HG02943 (cell line): ENCODE measurements around the gene DHFR2.
"Not testable (repeated sequence)": the region's sequence is repeated elsewhere in the genome, so short reads cannot be mapped to it uniquely, and the experiment has no call there.

Experiments
- ATAC-seq: cut with Tn5 transposase; IDR thresholded peaks from one replicate; pipeline ENCODE4 v1.9.1; 2021; ENCODE audit warnings: mild to moderate bottlenecking, low read depth, moderate library complexity; ENCODE audit not compliant: unreplicated experiment

DHFR2 gene

GRCh38 chr3:94062513-94063404 lies at the start of gene DHFR2, which contains the start of gene NSUN3:
TSS of gene DHFR2 (minus strand) at chr3:94062916. CDS start at chr3:94061511, 1,405 bp downstream.
TSS of gene NSUN3 (plus strand) at chr3:94063061. CDS start at chr3:94063127, 66 bp downstream.
- ATAC-seq, result peak; percentile 93

DNA sequence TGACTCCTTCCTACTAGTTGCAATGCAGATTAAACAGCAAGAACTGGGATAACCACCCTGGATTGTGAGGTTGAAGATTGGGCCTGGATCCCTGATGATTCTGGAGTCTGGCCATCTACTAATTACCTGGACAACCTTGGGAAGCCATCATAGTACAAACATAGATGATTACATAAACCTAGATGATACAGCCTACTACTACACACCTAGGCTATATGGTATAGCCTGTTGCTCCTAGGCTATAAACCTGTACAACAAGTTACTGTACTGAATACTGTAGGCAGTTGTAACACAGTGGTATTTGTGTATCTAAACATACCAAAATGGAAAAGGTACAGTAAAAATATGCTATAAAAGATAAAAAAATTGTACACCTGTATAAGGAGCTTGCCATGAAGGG lies 48.1 kb upstream of the DHFR2 start:
- ATAC-seq, result no peak

DNA sequence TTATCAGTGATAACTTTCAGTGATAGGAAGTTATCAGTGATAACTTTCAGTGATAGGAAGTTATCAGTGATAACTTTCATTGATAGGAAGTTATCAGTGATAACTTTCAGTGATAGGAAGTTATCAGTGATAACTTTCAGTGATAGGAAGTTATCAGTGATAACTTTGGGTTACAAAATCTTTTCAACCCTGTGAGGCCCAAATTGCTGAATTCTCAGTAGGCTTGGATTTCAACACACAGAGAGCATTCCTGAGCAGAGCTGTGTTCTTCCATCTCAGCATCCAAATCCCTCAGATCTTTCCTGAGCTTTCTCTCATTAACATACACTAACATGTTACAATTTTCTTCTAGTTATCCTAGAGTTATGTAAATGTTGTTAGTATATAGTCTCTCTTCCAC lies 47.5 kb upstream of the DHFR2 start:
- not testable (repeated sequence) for ATAC-seq

DNA sequence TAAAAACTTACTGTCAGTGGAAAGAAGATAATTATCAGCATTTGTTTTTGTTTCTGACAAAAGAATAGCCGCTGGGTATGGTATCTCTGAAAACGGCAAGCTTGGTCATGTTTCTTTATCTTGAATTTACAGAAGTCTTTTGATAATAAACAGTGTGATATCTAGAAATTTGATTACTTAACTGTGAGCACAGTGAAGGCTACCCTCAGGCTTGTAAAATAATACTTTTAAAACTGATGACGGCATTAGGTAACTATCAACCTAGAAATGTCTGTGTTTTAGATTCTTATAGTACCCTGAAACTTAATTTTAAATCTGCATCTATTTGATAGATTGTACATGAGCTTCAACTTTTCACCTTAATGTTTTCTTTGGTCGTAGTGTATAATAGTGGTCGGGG lies 43.6 kb upstream of the DHFR2 start:
- ATAC-seq, result no peak

DNA sequence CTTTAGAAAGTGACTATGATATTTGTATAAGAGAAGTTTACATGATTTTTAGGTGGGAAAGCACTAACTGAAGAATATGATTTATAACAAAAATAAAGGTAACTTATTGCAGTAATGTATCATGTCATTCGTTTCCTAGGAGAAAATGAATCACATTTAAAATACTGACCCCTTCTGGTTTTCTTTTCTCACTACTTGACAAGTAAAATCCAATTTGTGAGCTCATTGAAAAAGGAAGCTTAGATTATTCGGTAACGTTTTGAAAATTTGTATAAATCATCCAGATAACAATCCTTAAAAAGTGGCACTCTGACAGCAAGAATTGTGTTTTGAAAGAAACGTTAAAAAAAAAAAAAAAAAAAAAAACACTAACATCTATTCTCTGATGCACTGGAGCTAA lies 39.1 kb upstream of the DHFR2 start:
- no peak for ATAC-seq

DNA sequence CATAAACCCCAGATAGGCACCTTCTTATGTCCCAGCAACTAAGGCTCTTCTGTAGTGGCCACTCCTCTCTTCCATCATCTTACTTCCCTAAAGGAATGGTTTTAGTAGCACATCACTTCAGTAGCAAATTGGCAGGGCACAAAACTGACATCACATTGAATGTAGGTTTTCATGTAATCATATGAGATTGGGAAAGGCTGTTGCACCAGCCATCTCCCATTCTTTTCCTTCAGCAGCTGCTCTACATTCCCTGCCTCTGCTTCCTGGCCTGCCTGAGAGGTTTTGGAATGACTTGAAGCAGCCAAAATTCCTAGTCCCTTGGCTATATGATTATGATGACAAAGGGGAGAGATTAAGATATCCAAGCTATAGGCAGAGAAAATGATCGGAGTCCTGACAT lies 36.6 kb upstream of the DHFR2 start:
- ATAC-seq, result no peak

GRCh38 chr3:94098452-94098851 lies 35.7 kb upstream of the DHFR2 start:
- no peak for ATAC-seq

DNA sequence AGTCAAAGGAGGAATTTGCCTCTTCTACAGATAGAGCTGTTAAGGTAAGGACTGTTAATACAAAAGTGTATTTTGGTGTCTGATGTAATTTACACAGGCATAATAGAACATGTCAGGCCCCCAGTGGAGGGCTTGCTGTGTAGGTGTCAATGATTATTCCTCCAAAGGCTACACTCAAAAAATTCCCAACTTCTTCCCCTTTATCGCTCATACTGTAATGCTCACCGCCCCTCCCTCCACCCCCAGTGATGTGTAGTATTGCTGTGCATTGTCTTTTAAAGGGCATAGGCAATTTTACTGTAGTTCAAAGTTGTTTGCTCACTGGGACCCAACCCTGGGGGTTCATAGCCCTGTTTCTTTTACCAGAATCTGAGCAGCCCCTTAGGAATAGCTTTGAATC lies 32.4 kb upstream of the DHFR2 start:
- no peak for ATAC-seq

DNA sequence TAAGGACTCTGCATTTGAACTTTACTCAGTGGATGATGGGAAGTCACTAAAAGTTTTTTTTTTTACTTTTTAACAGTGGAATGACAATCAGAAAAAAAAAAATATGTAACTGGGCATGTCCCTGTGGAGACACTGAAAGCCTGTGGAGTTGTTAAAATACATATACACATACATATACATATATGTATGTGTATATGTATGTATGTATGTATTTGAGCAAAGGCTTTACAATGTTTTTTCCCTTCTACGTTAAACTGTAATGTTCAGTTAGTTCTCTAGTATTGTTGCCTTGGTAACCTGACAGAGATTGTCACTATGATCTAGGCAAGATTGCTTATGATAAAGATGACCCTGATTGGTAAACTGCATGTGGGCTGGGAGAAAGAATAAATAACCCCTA lies 30.4 kb upstream of the DHFR2 start:
- ATAC-seq, result no peak

DNA sequence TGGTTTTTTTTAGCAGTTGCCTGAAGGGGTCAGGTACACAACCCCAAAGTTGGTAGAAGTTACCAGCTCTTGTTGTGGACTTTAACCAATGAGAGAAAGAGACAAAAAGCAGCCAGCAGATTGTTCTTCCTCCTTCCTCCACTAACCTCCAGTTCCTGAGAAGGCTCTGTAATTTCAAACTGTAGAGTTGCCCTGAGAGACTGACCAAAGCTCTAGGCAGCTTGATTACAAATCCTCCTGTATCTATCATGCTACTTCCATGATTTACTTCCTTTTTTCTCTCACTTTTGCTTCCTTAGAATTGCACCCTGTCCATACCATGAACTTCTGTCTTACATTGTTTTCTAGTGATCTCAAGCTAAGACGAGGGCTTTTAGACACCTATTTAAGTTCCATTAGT lies 29.4 kb upstream of the DHFR2 start:
- no peak for ATAC-seq

- no peak for ATAC-seq
These were observed 26.4 kb upstream of the DHFR2 start for GRCh38 chr3:94089126-94089525.

- peak; percentile 79 for ATAC-seq
These were observed 20.5 kb upstream of the DHFR2 start for GRCh38 chr3:94083261-94083660.

DNA sequence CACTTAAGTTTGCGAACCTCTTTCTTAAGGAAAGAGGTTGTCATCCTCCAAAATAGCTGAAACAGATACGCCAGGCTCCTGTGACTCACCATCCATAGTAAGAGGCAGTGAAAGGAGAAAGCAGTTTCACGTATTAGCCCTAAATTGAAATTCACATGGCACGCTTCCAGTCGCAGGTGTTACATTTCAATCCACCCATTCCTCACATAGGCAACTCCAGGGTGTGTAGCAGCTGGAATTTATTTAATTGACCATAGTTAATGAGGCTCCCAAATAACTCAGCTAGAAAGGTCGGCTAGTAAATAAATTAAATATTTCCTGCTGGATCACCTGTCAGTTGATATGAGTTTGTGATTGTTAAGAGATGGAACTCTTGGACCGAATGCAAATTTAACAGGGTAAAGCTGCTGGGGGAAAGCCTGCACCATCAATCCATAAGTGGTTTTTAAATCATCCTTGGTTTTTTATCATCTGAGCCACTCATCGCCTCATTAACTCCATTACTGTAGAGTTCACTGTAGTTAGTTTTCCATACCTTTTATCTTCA lies 19.7 kb upstream of the DHFR2 start:
- ATAC-seq, result no peak

DNA sequence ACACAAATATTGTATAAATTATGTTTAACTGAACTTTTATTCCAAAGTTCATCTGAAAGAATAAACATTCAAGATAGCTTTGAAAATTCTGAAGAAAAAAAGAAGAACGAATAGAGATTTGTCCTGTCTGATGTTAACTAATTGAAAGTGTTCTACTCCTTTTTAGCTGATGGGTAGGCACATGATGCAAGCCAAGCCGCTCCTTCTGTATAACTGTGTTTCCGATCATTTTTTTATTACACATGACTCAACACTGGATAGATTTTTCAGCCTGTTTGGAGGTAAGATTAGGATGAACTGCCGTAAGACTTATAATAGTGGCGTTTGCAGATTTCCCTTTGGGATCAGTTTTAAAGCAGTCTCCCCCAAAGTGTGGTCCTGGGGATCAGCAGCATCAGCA lies 19.2 kb upstream of the DHFR2 start:
- no peak for ATAC-seq

DNA sequence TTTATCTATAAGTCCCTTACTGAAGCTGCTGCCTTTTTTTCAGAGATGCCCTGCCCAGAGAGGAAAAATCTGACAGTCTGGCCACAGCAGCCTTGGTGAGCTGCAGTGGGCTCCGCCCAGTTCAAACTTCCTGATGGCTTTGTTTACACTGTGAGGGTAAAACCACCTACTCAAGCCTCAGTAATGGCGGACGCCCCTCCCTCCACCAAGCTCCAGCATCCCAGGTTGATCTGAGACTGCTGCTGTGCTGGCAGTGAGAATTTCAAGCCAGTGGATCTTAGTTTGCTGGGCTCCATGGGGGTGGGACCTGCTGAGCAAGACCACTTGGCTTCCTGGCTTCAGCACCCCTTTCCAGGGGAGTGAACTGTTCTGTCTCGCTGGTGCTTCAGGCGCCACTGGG lies 17.8 kb upstream of the DHFR2 start:
- ATAC-seq, result not testable (repeated sequence)

DNA sequence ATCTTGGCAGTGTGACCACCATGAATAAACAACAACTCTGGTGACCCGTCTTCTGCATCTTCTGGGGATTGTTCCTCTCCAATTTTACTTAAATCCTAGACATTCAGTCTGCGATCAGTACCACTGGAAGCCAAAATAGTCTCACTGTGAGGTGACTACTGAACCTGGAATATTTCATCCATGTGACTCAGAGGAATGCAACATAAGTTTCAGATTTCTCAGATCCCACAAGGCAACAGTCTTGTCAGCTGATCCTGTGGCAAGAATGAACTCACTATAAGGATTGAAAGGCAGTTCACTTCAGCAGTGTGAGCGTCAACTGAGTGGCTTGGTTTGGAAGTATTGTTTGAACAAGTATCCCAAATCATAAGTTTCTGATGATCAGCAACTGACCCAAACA lies 13.3 kb upstream of the DHFR2 start:
- no peak for ATAC-seq

DNA sequence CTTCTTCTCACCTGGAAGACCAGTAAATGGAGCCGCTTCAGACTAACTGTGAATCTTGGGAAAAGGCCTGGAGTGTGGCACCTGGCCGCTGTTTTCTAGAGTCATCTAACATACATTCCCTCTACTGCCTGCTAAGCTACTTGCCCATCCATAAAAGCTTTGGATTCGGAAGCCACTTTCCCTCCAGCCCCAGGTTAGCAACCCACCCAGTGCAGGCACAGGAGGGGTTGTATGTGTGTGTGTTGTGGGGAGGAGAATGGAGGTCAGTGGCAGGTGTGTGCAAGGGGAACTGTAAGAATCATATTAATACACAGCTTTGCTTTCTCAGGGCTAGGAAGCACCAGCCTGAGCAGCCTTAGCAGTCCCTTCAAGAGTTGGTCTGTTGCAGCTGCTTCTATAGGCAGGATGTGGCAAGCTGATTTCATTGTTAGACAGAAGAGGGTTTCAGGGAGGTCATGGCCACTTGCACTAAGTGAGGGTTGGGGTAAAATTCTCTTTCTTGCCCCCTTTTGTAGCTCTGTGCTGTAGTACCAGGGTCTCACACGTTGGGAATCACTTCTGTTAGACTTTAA lies 9.1 kb upstream of the DHFR2 start:
- peak; percentile 70 for ATAC-seq

DNA sequence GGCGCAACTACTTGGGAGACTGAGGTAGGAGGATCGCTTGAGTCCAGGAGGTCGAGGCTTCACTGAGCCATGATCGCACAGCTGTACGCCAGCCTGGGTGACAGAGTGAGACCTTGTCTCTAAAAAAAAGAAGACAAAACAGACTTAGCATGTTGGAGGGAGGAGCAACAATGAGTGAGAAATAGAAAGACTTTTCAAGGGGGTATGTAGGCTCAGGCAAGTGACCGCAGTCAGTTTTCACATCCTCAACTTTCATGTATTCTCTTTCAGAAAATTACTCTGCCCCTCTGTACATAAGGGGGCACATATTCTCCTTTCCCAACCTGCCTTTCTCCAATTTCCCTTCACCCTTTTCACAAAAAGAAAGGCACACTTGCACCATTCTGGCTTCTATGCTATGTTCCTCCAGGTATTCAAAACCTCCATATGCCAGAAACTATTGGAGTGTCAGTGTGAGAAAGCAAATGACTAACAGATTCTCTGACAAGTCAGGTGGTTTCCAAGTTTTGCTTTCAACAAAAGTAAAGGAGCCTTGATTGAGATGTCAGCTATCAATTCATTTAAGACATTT lies 7.7 kb upstream of the DHFR2 start:
- ATAC-seq, result peak; percentile 78

DNA sequence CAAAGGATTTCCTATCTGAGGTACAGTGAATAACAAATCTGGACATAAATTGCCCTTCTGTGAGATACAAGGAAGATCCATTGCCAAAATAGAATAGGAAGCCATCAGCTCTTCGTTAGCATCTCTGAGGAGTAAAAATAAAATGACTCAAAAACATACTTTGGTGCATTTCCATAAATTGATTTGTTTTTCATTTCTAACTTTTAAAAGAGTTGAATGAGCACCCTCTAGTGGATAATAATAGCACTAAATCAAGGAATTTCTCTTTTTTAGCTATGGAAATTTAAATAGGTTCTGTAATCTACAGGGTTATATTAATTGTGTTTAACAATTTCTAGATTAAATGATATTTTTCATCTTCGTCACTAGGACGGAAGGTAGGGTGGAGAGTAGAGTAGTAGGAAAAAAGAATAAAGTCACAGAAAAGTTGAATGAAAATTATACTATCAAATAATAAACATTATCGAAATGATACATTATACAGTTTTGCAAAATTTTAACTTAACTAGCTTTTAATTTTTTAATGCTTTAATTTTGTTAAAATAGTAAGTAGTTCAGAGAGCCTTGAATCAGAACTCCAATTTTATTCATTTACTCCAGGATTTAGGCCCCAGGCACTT lies 6.6 kb upstream of the DHFR2 start:
- ATAC-seq, result no peak

GRCh38 chr3:94066506-94067500 lies 4.1 kb upstream of the DHFR2 start:
- ATAC-seq, result no peak
